Forelimb muscle (tissue), 1 donor: Measurements from ENCODE around the gene YIPF6. TPM values are rescaled to one million over a fixed set of nuclear protein-coding genes. Genes with fewer than 3 reads are reported as not detected.
"Not testable (repeated sequence)": the region's sequence is repeated elsewhere in the genome, so short reads cannot be mapped to it uniquely, and the experiment has no call there.

ENCODE experiments used
- DNase-seq: peaks from one replicate; pipeline ENCODE4 v3.0.0-alpha.2; 2013; ENCODE audit warnings: low read depth
- polyA plus RNA-seq: library from polyadenylated mRNA; unstranded; fragments of 120-200 nt; gene quantifications from one replicate; pipeline ENCODE4 v1.2.1, GENCODE V29; 2013; ENCODE audit not compliant: insufficient read length

Gene YIPF6
- polyA plus RNA-seq, 1 donor: 29.6 TPM

DNA sequence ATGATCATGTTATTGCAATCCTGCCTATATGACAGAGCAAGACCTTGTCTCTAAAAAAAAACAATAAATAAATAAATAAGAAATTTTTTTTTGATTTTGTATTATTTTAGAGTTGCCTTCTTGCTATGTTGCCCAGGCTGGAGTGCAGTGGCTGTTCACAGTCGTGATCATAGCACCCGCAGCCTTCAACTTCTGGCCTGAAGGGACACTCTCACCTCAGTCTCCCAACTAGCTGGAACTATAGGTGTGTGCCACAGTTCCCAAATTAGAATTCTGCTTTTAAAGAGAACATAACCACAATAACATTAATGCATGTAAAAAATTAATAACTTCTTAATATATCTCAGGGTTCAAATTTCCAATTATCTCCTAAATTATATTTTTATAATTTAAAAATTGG, 7.8 kb downstream of the YIPF6 start:
- DNase-seq: no peak

DNA sequence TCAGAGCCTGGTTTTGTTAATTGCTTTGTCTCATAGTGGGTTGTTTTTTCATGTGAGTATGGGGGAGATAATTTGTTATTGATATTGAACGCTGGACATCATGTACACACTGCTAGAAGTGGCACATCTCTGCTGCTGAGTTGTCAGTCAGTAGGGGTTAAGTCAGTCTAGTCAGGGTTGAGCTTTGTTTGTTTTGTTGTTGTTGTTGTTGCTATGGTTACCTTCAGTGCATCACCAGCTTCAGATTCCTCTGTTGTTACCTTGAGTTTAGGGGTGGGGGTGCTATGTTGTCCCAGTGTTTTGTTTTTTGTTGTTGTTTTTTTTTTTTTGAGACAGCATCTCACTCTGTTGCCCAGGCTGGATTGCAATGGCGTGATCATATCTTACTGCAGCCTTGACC, 9.9 kb downstream of the YIPF6 start:
- no peak for DNase-seq

DNA sequence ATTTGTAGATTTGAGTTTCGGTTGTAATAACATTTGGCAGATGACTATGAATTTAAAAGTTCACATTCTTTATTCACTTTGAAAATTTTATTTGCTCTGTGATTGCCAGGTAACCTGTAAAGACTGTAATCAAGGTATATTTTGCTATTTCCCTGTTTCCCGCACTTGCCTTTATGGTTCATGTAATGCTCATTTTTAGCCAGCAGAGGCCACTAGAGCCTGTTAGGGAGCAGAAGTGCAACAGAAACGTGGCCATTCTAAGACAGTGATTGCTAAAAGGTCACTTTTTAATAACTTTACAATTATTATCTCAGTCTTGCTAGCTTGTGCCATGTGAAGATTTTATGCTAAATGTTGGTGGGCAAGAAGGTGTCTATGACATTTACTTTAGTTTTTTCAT, 12.4 kb downstream of the YIPF6 start:
- DNase-seq: no peak

DNA sequence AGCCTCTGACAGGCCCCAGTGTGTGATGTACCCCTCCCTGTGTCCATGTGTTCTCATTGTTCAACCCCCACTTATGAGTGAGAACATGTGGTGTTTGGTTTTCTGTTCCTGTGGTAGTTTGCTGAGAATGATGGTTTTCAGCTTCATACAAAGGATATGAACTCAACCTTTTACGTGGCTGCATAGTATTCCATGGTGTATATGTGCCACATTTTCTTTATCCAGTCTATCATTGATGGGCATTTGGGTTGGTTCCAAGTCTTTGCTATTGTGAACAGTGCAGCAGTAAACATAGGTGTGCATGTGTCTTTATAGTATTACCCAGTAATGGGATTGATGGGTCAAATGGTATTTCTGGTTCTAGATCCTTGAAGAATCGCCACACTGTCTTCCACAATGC, 25.8 kb downstream of the YIPF6 start:
- not testable (repeated sequence) for DNase-seq

DNA sequence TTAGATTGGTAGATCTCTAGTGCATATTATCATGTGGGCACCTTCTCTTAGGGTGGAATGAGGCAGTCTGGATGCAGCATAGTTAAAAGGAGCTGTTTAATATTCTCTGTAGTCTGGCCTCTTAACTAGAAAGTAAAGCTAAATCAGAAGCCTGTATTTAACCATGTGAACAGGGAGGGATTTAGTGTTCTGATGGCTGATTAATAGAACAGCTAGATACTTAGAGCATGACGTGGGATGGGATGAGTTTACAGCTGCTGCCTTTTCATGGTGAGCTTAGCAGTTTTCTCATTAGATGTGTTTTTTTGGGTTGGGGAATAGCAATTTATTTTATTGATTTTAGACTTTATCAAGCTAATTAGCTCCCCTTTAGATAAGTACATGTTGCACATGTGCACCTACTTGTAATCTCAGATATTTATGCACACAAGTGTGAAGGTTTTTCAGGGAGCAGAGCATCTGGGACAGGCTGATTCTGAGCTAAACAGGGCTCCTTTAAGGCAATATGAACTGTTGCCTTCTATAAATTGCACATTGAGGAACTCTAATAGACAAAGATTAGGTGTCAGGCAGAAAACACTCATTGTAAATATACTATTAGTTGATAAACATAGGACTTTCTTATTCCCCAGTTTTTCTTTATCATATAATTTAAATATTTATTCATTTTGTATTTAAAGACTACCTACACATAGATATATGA, 34.1 kb downstream of the YIPF6 start:
- no peak for DNase-seq

DNA sequence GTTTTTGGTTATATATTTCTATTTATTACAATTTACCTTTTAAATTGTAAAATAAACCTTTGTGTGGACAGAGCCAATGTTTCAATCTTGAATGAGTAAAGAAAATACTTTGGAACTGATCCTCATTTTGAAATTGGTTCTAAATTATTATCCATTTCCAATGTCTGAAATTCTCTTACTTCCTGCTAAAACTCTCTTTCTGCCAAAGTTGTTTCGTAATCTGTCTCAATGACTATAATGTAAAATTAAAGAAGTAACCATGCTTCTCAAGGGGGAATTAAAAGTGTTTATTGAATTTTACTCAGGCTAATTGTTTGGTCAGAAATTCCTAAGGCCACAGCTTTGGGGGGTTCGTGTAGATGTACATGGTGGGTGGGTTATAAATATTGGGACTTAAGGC, 34.8 kb downstream of the YIPF6 start:
- DNase-seq: no peak

DNA sequence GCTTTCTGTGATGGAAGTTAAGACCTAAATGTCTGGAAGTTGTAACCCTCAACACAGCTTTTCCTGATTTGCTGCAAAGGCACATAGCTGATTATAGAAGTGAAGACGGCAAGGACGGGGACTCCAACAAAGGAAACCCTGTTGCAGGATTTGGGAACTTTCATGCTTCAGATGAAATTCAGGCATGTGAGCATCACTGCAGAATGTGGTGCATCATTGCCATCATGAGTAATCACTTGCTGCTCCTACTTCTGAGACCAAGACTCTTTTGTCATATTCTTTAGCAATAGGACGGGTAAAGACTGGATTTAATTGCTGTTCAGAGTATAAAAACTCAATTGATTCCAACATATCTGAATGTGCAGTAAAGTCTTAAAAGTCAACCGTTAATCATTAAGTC, 35.8 kb downstream of the YIPF6 start:
- no peak for DNase-seq

DNA sequence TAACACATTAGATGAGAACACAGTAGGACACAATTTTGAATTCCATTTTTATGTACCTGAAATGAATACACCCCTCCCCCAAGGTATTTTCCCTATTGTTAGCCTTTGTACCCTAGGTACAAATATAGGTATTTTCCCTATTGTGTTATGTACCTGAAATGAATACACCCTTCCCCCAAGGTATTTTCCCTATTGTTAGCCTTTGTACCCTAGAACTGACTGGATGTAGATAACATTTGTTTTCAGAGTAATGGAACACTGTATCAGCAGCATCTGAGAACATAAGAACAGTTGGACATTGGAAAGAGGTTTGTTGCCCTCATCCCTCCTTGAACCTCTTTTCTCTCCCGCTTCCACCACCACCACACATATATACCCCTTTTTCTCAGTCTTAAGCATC, 37.6 kb downstream of the YIPF6 start:
- DNase-seq: no peak

DNA sequence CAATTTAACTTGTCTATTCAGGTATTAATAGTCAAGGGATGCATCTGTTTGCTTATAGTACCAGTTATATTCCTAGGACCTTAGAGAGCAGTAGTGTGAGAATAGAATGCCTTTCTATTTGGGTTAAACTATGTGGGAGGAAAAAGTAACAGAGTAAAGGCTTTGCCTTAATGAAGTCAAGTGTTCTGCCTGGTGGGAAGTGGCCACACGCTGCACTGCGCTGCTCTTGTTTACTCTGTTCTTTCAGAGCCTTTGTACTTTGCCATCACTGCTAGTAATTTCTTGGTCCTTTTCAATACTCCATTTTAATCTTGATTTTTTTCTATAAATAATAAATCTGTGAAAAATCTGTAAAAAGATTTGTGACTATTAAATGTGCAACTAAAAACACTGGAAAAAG, 38.0 kb downstream of the YIPF6 start:
- no peak for DNase-seq

DNA sequence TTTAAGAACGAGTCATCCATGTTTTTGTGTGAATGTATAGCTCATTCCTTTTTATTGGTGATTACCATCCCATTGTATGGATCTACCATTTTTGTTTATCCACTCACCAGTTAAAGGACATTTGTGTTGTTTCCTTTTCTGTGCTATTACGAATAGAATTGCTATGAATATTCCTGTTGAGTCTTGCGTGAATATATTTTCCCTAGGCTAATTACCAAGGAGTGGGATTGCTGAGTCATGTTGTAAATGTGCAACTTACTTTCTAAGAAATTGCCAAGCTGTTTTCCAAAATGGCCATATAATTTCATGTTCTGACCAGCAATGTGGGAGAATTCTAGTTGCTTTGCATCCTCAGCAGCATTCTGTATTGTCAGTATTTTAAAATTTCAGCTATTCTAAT, 51.3 kb downstream of the YIPF6 start:
- no peak for DNase-seq

DNA sequence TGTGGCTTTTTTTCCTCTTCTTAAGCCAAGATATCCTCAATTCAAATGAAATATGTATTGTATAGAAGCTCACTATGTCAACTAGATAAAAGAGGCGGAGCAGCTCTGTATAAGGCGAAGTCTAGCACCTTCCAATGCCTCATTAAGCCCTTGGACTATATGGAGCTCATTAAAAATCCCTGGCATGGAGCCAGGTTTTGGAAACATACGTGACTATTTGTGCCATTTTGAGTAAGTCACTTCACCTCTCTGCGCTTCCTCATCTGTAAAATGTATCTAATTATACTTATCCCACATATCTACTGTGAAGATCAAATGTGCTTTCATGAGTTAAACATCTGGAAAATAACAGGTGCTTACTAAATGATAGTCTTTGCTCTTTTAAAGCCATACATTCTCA, 57.2 kb downstream of the YIPF6 start:
- DNase-seq: no peak

DNA sequence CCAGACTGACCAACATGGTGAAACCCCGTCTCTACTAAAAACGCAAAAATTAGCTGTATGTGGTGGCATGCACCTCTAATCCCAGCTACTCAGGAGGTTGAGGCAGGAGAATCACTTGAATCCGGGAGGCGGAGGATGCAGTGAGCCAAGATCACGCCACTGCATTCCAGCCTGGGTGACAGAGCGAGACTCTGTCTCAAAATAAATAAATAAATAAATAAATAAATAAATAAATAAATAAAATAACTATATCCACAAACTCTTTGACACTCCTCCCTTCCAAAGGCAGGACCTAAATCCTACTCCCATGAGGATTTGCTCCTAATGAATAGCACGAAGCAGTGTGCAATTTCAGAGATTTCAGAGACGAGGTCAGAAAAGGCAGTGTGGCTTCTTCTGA, 58.3 kb downstream of the YIPF6 start:
- DNase-seq: not testable (repeated sequence)

DNA sequence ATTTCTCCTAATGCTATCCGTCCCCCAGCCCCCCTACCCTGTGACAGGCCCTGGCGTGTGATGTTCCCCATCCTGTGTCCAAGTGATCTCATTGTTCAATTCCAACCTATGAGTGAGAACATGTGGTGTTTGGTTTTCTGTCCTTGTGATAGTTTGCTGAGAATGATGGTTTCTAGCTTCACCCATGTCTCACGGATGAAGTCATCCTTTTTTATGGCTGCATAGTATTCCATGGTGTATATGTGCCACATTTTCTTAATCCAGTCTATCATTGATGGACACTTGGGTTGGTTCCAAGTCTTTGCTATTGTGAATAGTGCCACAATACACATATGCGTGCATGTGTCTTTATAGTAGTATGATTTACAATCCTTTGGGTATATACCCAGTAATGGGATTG, 61.1 kb downstream of the YIPF6 start:
- not testable (repeated sequence) for DNase-seq

DNA sequence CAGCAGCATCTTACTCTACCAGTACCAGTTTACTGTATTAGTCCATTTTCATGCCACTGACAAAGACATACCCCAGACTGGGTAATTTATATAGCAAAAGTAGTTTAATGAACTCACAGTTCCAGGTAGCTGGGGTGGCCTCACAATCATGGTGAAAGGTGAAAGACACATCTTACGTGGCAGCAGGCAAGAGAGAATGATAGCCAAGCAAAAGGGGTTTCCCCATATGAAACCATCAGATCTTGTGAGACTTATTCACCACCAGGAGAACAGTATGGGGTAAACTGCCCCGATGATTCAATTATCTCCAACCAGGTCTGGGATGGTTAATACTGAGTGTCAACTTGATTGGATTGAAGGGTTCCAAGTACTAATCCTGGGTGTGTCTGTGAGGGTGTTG, 69.3 kb downstream of the YIPF6 start:
- no peak for DNase-seq

DNA sequence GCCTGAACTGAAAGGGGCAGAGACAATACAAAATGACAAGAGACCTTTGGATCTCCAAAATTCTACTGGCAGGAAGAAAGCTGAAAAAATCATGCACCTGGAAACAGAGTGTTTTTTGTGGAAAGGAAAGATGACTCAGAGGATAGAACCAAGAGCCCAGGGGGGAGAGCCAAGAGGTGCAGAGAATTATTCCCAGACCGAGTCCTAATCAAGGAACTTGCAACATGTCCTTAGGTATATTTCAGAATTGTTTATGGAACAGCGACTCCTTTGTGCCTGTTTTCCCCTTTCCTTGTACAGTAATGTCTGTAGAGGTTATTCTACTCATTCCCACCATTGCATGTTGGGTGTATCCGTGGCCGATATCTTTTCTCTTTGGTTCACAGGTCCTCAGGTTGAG, 71.7 kb downstream of the YIPF6 start:
- DNase-seq: no peak

DNA sequence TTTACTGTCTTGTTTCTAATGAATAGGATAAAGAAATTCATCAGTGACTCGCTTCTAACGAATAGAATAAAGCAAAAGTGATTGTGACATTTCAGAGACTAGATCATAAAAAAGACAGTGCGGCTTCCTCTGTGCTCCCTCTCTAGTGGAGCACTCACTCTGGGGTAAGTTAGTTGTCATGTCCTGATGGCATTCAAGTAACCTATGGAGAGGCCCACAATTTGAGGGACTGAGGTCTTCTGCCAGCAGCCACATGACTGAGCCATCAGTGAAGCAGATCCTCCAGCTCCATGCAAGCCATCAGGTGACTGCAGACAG, 72.4 kb downstream of the YIPF6 start:
- DNase-seq: no peak

DNA sequence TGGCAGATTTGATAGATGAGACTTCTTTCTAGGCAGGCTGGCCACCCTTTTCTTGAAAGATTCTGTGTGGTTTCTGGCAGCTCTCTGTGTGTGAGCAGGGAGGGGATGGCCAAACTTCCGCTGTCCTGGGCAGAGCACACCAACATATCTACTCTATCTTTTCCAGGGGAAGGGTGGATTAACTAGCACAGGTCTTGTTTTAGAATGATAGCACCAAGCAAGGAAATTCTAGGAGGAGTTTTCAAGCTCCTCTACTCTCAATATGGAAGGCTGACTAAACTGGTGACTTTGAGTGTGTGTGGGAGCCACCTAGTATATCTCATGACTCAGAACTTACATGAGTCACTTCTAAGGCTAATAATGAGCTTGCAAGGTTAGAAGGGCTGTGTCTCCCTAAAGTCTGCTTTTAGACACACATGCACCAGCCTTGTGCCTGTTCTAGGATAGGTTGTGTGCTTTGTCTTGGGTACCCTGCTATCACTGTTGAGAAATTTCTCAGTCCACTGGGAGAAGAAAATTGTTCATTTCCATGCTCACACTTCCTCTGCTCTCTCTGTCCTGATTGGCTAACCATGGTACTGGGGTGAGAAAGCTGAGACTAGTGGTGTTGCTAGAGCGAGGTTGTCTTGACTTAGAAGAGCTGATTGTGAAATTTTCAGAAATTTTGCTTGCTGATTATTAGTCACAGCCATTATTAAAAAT, 72.9 kb downstream of the YIPF6 start:
- DNase-seq: no peak

DNA sequence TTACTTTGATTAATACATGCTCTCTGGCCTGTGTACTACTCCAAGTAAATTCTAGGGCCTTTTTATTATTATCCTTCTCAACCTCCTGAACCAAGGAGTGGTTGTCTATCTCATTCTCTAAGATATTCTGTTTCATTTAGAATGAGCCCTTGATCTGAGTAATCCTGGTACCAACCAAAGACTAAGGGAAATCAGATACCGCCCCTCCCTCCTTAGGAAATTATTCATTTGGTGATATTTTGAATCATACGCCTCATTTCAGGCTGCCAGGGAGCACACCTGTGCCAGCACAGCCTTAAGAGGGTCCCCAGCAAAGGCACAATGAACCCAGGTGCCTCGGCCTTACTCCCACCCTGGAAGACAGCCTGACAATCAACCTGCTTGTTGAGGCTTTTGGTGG, 75.4 kb downstream of the YIPF6 start:
- DNase-seq: no peak

DNA sequence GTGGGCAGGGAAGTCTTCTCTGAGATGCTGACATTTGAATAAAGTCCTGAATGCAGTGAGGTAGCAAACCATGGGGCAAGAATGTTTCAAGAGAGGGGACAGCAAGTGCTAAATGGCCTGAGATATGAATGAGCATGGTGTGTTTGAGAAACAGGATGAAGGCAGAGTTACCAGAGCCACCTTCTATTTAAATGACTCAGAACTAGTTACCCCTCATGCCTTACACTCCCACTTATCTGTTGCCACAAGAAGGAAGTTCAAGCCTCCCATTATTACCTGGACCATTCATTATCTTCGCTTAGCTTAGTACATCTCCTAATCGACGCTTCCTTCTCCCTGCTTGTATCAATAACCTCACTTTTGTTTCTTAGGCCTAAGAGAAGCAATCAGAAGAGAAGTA, 81.0 kb downstream of the YIPF6 start:
- DNase-seq: no peak

DNA sequence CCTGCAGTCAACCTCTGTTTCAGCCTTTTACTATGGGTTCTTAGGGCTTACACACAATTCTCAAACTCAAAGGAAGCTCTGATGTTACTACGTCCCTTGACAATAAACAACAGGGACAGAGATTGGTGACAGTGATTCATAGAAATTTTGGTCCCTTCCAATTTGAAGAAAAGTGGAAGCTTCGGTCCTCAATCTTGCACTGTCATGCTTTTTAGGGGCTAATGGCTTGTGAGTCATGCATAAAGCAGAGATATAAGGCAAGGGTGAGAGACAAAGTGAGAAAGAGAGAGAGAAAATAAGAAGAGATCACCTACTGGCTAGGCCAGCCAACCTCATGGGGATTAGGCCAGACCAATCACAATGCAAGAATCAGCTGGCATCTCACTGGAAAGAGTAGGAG, 85.4 kb downstream of the YIPF6 start:
- no peak for DNase-seq
